ENCODE results near the gene LORICRIN.
"Not testable (repeated sequence)": the region's sequence is repeated elsewhere in the genome, so short reads cannot be mapped to it uniquely, and the experiment has no call there.

Gene LORICRIN

GRCh38 chr1:153220606-153221303, 38.7 kb upstream of the LORICRIN start:
- DNase-seq (ENCODE audit: low read depth): no peak
- no peak overlapping the region for H3K4me3 ChIP-seq (ENCODE audit: low read depth, low read length)
- no peak for TF ChIP-seq MYC (IDR thresholded peaks at IDR 0.05; ENCODE audit: low read depth, low read length)
- TF ChIP-seq POLR2A (IDR thresholded peaks at IDR 0.05; ENCODE audit: extremely low read depth, insufficient read length): no peak
- no peak for TF ChIP-seq CTCF (IDR thresholded peaks at IDR 0.05; ENCODE audit: low read depth, low read length)
- TF ChIP-seq MAX (IDR thresholded peaks at IDR 0.05; ENCODE audit: low read depth, low read length): no peak

GRCh38 chr1:153223040-153223891, 36.2 kb upstream of the LORICRIN start:
- TF ChIP-seq CTCF (IDR thresholded peaks at IDR 0.05; ENCODE audit: low read depth, low read length): peak; percentile 52

GRCh38 chr1:153227810-153228209, 31.7 kb upstream of the LORICRIN start:
- no peak for DNase-seq (ENCODE audit: low read depth)
- TF ChIP-seq MYC (IDR thresholded peaks at IDR 0.05; ENCODE audit: low read depth, low read length): no peak
- no peak for TF ChIP-seq MAX (IDR thresholded peaks at IDR 0.05; ENCODE audit: low read depth, low read length)
- TF ChIP-seq POLR2A (IDR thresholded peaks at IDR 0.05; ENCODE audit: extremely low read depth, insufficient read length): no peak
- no peak for TF ChIP-seq CTCF (IDR thresholded peaks at IDR 0.05; ENCODE audit: low read depth, low read length)

More at GRCh38 chr1:153223040-153223891, 36.2 kb upstream of the LORICRIN start:
- H3K4me3 ChIP-seq (ENCODE audit: low read depth, low read length): not testable (repeated sequence)
- peak; percentile 47 for DNase-seq (ENCODE audit: low read depth)

GRCh38 chr1:153228491-153228890, 31.0 kb upstream of the LORICRIN start:
- DNase-seq (ENCODE audit: low read depth): no peak
- no peak for TF ChIP-seq CTCF (IDR thresholded peaks at IDR 0.05; ENCODE audit: low read depth, low read length)
- TF ChIP-seq POLR2A (IDR thresholded peaks at IDR 0.05; ENCODE audit: extremely low read depth, insufficient read length): no peak
- TF ChIP-seq MYC (IDR thresholded peaks at IDR 0.05; ENCODE audit: low read depth, low read length): no peak
- TF ChIP-seq MAX (IDR thresholded peaks at IDR 0.05; ENCODE audit: low read depth, low read length): no peak

More at GRCh38 chr1:153227810-153228209, 31.7 kb upstream of the LORICRIN start:
- no peak overlapping the region for H3K4me3 ChIP-seq (ENCODE audit: low read depth, low read length)

GRCh38 chr1:153229076-153229829, 30.2 kb upstream of the LORICRIN start:
- DNase-seq (ENCODE audit: low read depth): peak; percentile 26
- TF ChIP-seq CTCF (IDR thresholded peaks at IDR 0.05; ENCODE audit: low read depth, low read length): peak; percentile 46
- not testable (repeated sequence) for H3K4me3 ChIP-seq (ENCODE audit: low read depth, low read length)

More at GRCh38 chr1:153228491-153228890, 31.0 kb upstream of the LORICRIN start:
- H3K4me3 ChIP-seq (ENCODE audit: low read depth, low read length): no peak overlapping the region
